ENCODE data around the gene SUDS3.

Gene SUDS3

DNA sequence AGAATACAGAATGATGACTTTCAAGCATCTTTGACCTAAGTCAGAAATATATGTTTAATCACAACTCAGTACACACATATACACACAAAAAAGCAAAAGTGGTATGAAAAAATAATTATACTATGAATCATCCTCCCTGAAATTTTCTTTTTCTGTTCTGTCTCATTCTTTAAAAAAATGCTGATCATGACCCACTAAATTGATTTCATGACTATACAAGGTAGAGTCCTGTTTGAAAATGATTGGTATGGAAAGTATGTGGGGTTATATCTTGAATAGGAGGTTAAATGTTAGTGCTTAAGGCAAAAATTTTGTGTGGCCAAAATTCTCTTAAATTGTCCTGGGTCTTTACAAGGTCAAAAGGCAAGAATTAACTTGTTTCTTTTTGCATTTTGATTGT lies 80.4 kb downstream of the SUDS3 start:
- DNase-seq, result no peak

DNA sequence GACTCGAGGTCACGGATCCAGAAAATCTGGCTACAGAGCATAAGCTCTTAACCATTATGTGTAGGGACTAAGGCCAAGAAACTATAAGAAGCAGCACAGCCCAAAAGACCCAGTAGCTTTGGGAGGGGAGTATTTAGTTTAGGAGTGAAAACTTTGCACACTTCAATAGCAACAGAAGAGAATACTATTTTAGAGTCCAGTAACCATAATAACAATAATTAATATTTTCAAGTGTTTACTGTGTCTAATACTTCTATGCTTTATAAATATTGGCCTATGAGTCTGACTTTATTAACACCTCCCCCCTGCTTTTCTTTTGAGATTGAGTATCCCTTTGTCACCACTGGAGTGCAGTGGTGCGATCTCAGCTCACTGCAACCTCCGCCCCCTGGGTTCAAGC lies 82.8 kb downstream of the SUDS3 start:
- DNase-seq, result no peak

DNA sequence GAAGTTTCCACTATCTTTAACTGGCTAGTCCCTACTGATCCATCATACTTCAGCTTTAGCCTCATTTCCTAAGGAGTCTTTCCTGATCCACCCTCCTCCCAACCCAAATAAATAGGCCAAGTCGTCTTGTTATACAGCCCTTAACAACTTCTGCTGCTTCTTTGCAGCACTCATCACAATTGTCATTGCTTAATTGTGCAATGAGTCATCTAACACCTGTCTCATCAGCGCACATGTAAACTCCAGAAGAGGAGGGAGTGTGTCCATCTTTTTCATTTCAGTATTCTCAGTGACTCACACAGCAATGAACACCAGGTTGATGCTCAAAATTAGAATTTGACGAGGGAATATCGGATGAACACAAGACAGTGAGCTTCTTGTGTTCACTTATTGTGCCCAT lies 87.3 kb downstream of the SUDS3 start:
- DNase-seq, result no peak

DNA sequence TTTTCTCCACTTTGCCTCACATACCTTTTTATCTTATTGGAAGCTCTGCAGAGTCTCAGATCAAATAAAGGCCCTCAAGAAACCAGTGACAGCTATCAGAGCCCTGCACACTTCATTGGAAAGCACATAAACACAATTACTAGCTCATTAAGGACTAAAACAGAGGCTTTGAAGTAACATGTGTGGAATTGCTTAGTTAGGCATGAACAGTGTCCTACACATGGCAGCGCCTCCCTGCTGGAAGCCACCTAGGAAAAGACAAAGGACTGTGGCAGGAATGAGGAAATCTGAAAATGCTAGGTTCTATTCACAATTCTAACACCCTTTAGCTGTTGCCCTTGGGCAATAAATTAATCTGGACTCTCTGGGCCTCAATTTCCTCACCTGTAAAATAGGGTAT lies 89.4 kb downstream of the SUDS3 start:
- no peak for DNase-seq
